ENCODE data around the gene JAKMIP3.
A peak's percentile ranks its signal among the peaks of the same experiment; 100 is the strongest.

The JAKMIP3 gene

DNA sequence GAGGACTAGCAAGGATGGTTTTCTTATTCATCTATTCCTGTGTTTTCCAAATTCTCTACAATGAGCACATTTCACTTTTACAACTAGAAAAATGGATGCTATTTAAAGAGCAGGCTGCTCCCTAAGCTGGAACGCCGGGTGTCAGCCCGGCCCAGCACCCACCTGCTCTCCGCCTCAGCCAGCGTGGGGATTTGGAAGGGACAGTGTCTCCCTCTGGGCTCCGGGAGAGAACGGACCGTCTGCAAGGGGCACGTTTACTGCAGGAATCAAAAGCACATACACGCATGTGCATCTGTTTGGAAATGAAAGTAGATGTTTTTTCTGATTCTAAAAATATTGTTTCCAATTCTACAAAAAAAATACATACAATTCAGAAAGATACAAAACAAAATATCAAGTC is 2.3 kb upstream of the JAKMIP3 start:
- Mint-ChIP-seq H3K27ac (no peak overlapping the region), H3K36me3 (ENCODE audit: low read depth) (no peaks in the 10 kb centered on the region), H3K4me1 (peaks cover 23% of the 10 kb centered on the region), H3K27me3 (ENCODE audit: low read depth) (peaks cover 36% of the 10 kb centered on the region), H3K4me3 (peak overlapping the region in 2 of 3 experiments; percentile 35 to 46), H3K9me3 (no peaks in the 10 kb centered on the region)
- TF ChIP-seq, protein P1, sequence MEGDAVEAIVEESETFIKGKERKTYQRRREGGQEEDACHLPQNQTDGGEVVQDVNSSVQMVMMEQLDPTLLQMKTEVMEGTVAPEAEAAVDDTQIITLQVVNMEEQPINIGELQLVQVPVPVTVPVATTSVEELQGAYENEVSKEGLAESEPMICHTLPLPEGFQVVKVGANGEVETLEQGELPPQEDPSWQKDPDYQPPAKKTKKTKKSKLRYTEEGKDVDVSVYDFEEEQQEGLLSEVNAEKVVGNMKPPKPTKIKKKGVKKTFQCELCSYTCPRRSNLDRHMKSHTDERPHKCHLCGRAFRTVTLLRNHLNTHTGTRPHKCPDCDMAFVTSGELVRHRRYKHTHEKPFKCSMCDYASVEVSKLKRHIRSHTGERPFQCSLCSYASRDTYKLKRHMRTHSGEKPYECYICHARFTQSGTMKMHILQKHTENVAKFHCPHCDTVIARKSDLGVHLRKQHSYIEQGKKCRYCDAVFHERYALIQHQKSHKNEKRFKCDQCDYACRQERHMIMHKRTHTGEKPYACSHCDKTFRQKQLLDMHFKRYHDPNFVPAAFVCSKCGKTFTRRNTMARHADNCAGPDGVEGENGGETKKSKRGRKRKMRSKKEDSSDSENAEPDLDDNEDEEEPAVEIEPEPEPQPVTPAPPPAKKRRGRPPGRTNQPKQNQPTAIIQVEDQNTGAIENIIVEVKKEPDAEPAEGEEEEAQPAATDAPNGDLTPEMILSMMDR (IDR thresholded peaks at IDR 0.05; ENCODE audit: unreplicated experiment in 3 of 3) = no peak

DNA sequence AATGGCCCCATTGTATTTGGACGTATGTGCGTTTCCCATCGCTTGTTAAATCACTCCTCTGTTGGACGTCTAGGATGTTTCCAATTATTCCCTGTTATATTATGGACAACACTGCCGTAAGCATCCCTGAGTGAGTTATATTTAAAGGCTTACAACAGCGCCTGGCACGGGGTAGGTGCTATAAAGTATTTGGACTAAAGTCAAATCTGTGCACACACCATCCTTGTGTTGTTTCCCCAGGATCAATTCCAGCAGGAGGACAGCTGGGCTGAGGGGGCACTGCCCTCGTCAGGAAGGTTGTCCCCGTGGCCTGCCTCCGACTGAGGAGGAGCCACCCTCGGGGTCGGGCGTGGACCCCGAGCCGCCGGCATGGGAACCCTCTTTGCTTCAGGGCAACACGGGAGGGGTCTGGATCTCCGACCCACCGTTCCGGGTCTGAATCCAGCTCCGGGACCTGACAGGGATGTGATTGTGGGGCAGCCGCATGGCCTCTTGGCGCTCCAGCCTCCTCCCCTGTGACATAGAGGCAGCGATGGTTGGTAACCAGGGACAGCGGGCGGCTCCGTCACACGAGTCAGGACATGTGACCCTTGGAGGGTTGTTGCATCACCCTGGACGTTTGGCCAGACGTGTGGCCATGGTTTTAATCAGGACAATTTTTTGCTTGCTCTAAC is 1.5 kb upstream of the JAKMIP3 start:
- Mint-ChIP-seq H3K36me3 (ENCODE audit: low read depth) (no peaks in the 10 kb centered on the region), H3K4me1 (peaks cover 23% of the 10 kb centered on the region), H3K9me3 (no peaks in the 10 kb centered on the region), H3K4me3 (peak overlapping the region in 1 of 3 experiments; percentile 14), H3K27me3 (ENCODE audit: low read depth) (peaks cover 36% of the 10 kb centered on the region), H3K27ac (no peak overlapping the region)
- TF ChIP-seq, protein P1 (IDR thresholded peaks at IDR 0.05; ENCODE audit: unreplicated experiment in 3 of 3) = no peak

DNA sequence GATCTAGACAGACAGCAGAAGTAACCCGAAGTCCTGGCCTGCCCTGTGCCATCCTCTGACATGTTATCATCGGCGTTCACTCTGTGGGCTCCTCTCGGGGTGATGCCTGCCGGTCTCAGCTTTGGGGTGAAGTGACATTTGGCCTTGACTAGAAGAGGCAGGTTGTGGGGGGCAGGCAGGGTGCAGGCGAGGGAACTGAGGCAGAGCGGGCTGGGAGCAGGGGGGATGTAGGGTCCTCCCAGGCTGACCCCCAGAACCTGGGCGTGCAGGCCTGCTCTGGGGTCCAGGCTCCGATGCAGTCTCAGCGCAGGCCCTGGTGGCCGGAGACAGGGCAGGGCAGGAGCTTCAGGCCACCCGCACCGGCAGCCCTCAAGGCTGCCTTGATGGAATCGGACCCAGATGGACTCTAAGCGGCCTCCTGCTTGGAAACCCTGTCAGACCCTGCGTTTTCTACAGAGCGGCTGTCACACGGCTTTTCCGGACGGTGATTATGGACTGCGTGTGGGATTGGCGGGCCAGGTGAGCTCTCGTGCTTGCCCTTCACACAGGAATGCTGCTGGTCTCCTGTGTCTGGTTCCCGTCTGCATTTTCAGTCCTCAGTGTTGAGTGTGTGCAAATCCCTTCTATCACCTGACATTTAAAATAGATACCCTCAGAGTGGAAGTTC is 842 bp upstream of the JAKMIP3 start:
- Mint-ChIP-seq H3K4me3 (peak overlapping the region; percentile 38 to 75 (median 48)), H3K4me1 (peaks cover 23% of the 10 kb centered on the region)
- TF ChIP-seq, protein P1 (IDR thresholded peaks at IDR 0.05; ENCODE audit: unreplicated experiment in 3 of 3) = no peak

DNA sequence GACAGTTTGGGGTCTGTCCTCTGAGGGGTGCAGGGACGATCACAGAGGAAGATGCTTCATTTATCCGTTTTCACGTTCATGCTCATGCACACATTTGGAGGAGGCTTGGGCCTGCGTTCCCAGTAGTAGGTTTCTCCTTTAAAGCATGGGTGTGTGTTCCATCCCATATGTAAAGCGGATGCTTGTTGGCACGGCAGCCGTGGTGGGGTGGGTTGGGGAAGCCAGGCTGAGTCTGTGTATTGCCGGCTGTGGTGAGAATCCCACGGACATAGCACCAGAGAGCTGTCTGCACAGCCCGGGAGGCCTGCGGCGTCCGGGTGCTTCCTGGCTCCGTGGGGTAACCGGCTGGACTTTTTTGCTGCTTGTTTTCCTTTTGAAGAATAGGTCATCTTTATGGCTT is 440 bp downstream of the JAKMIP3 start:
- Mint-ChIP-seq H3K36me3 (ENCODE audit: low read depth) (no peaks in the 10 kb centered on the region), H3K27me3 (ENCODE audit: low read depth) (peaks cover 34% of the 10 kb centered on the region), H3K27ac (peak overlapping the region; percentile 45 to 90 (median 75)), H3K4me1 (peaks cover 23% of the 10 kb centered on the region), H3K4me3 (peak overlapping the region; percentile 75 to 85 (median 80)), H3K9me3 (no peaks in the 10 kb centered on the region)
- TF ChIP-seq, protein P1 (IDR thresholded peaks at IDR 0.05; ENCODE audit: unreplicated experiment in 3 of 3) = no peak

More for the DNA sequence above, 842 bp upstream of the JAKMIP3 start:
- Mint-ChIP-seq H3K9me3 (no peaks in the 10 kb centered on the region), H3K27me3 (ENCODE audit: low read depth) (peaks cover 33% of the 10 kb centered on the region), H3K27ac (peak overlapping the region in 1 of 3 experiments; percentile 52), H3K36me3 (ENCODE audit: low read depth) (no peaks in the 10 kb centered on the region)

DNA sequence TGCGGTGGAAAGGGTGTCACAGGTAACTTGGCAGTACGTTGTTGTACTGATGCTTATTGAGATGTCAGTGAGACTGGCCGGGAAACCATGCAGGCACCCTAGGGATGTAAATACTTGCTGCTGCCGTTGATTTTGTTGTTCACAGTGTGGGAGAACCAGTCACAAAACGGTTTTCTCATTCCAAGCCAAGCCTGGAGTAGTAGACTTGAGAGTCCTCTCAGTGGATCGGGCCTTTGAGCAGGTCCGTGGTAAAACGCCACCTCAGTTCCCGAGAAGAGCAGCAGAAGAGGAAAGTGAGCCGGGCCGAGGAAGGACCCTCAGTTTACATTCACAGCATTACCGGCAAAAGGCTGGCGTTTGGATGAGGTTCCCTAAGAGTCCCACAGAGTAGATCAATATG is 1.1 kb downstream of the JAKMIP3 start:
- Mint-ChIP-seq H3K4me1 (peaks cover 21% of the 10 kb centered on the region), H3K9me3 (no peaks in the 10 kb centered on the region), H3K27ac (peak overlapping the region in 1 of 3 experiments; percentile 90), H3K4me3 (peak overlapping the region in 1 of 3 experiments; percentile 85), H3K36me3 (ENCODE audit: low read depth) (no peaks in the 10 kb centered on the region), H3K27me3 (ENCODE audit: low read depth) (peaks cover 31% of the 10 kb centered on the region)
- TF ChIP-seq, protein P1 (IDR thresholded peaks at IDR 0.05; ENCODE audit: unreplicated experiment in 3 of 3) = no peak

All from nephron (organoid).